Activated CD8-positive, alpha-beta memory T cell treated with anti-CD3 and anti-CD28 coated beads for 24 hours (primary cell): Measurements from ENCODE around the gene KCNIP4.

Source experiments
- DNase-seq: peaks from one replicate; pipeline ENCODE4 v3.0.0-alpha.2; 2020

The KCNIP4 gene

GRCh38 chr4:21320034-21320433 is 628.5 kb downstream of the KCNIP4 start:
- no peak for DNase-seq

- DNase-seq, result no peak
Measured at GRCh38 chr4:21307709-21308108, 640.9 kb downstream of the KCNIP4 start.

GRCh38 chr4:21304540-21304887 is 644.1 kb downstream of the KCNIP4 start:
- no peak for DNase-seq

- DNase-seq, result no peak
Measured at GRCh38 chr4:21290562-21290961, 658.0 kb downstream of the KCNIP4 start.

GRCh38 chr4:21276046-21276445 is 672.5 kb downstream of the KCNIP4 start:
- no peak for DNase-seq

- DNase-seq, result no peak
Measured at GRCh38 chr4:21271439-21272052, 677.0 kb downstream of the KCNIP4 start.

GRCh38 chr4:21248331-21248730 is 700.2 kb downstream of the KCNIP4 start:
- no peak for DNase-seq

- no peak for DNase-seq
Measured at GRCh38 chr4:21242163-21242562, 706.4 kb downstream of the KCNIP4 start.

- DNase-seq, result no peak
Measured at GRCh38 chr4:21226637-21227538, 721.7 kb downstream of the KCNIP4 start.

- DNase-seq, result no peak
Measured at GRCh38 chr4:21211846-21212245, 736.7 kb downstream of the KCNIP4 start.

- DNase-seq, result no peak
Measured at GRCh38 chr4:21209860-21210259, 738.7 kb downstream of the KCNIP4 start.

GRCh38 chr4:21205821-21206531 is 742.6 kb downstream of the KCNIP4 start:
- no peak for DNase-seq

- DNase-seq, result no peak
Measured at GRCh38 chr4:21203416-21203815, 745.2 kb downstream of the KCNIP4 start.

- DNase-seq, result no peak
Measured at GRCh38 chr4:21202959-21203358, 745.6 kb downstream of the KCNIP4 start.

- DNase-seq, result no peak
Measured at GRCh38 chr4:21198683-21199082, 749.9 kb downstream of the KCNIP4 start.

- no peak for DNase-seq
Measured at GRCh38 chr4:21195682-21196081, 752.9 kb downstream of the KCNIP4 start.

- no peak for DNase-seq
Measured at GRCh38 chr4:21192367-21192766, 756.2 kb downstream of the KCNIP4 start.

GRCh38 chr4:21191317-21191716 is 757.3 kb downstream of the KCNIP4 start:
- no peak for DNase-seq

GRCh38 chr4:21184788-21185187 is 763.8 kb downstream of the KCNIP4 start:
- DNase-seq, result no peak

GRCh38 chr4:21181716-21182115 is 766.9 kb downstream of the KCNIP4 start:
- DNase-seq, result no peak

- no peak for DNase-seq
Measured at GRCh38 chr4:21177871-21178270, 770.7 kb downstream of the KCNIP4 start.

- no peak for DNase-seq
Measured at GRCh38 chr4:21177092-21177491, 771.5 kb downstream of the KCNIP4 start.

- DNase-seq, result no peak
Measured at GRCh38 chr4:21167711-21168110, 780.9 kb downstream of the KCNIP4 start.

GRCh38 chr4:21155367-21155766 is 793.2 kb downstream of the KCNIP4 start:
- no peak for DNase-seq
